Gastrocnemius medialis (tissue), 4 donors: Measurements from ENCODE around the gene PTPRN2. TPM values are rescaled to one million over a fixed set of nuclear protein-coding genes. Genes with fewer than 3 reads are reported as not detected.

Source experiments
- ATAC-seq, 2 donors: fragments of 150-250 bp; one replicate each; pipeline ENCODE4 v1.9.1; 2016
- DNase-seq, 2 donors: peaks; one replicate each; pipeline ENCODE4 v3.0.0-alpha.2; 2019
- H3K27ac ChIP-seq, 4 donors: fragments of 200-600 bp; sonication (generic); 1 replicate in 1 of 4; 2 replicates in 3 of 4; pipeline ENCODE4 v1.5.1; 2016 to 2018; ENCODE audit warnings: mild to moderate bottlenecking in 2 of 4, moderate library complexity in 1 of 4
- H3K27me3 ChIP-seq, 3 donors: fragments of 200-600 bp; sonication (generic) in 2 of 3; 1 replicate in 1 of 3; 2 replicates in 2 of 3; pipeline versions ENCODE4 v1.5.1 to v1.6.0; 2016 to 2019; ENCODE audit warnings: mild to moderate bottlenecking in 1 of 3, moderate library complexity in 1 of 3
- H3K36me3 ChIP-seq, 2 donors: fragments of 200-600 bp; sonication (generic) in 1 of 2; one replicate each; pipeline ENCODE4 v1.5.1; 2017 to 2018
- H3K4me1 ChIP-seq, 2 donors: fragments of 200-600 bp; sonication (generic) in 1 of 2; one replicate each; pipeline ENCODE4 v1.5.1; 2016 to 2017; ENCODE audit warnings: mild to moderate bottlenecking in 2 of 2
- H3K4me3 ChIP-seq, 4 donors: fragments of 200-600 bp; sonication (generic) in 3 of 4; 1 replicate in 1 of 4; 2 replicates in 3 of 4; pipeline ENCODE4 v1.5.1; 2016 to 2019; ENCODE audit warnings: mild to moderate bottlenecking in 2 of 4
- H3K9me3 ChIP-seq, 3 donors: fragments of 200-600 bp; sonication (generic) in 2 of 3; 1 replicate in 1 of 3; 2 replicates in 2 of 3; pipeline ENCODE4 v1.5.1; 2016 to 2019
- CTCF ChIP-seq, 5 experiments: fragments of 450-650 bp in 3 of 5; fragments of 200-600 bp in 2 of 5; sonication (generic) in 2 of 5; IDR thresholded peaks in 4 of 5; conservative IDR thresholded peaks in 1 of 5; 1 replicate in 4 of 5; 2 replicates in 1 of 5; pipeline ENCODE4 v1.5.1; 2016 to 2019; ENCODE audit warnings: antibody characterized with exemption in 5 of 5, mild to moderate bottlenecking in 3 of 5, moderate library complexity in 3 of 5
- POLR2A ChIP-seq, 2 donors: fragments of 450-650 bp; IDR thresholded peaks; one replicate each; pipeline ENCODE4 v1.6.1; 2017; ENCODE audit warnings: antibody characterized with exemption in 2 of 2, mild to moderate bottlenecking in 2 of 2, moderate library complexity in 2 of 2
- in situ Hi-C, 4 donors: fragments of 200-750 bp; cut with MboI; loops; one replicate each; pipeline versions ENCODE4 v1.15.0 to v1.8.0; 2017; ENCODE audit warnings: low sequenced_read_pairs in 4 of 4
- intact Hi-C: fragments of 100-400 bp; cut with DNase I; formaldehyde crosslinking; loops from one replicate; pipeline ENCODE4 v1.15.1; 2023; ENCODE audit warnings: low total_unique reads
- total RNA-seq, 4 donors: library from RNA; depleted of rRNA; stranded (reverse); fragments of >200 nt; gene quantifications; one replicate each; pipeline versions ENCODE4 v1.1.0 to v1.2.3, GENCODE V29; 2016

Gene PTPRN2
- total RNA-seq, 4 donors from 2014 or later = 0.66 to 0.85 (median 0.81) TPM

GRCh38 chr7:157996359-157997079 lies 591.1 kb downstream of the PTPRN2 start:
- no peaks in the 10 kb centered on the region for H3K9me3 ChIP-seq
- DNase-seq = no peak
- no peak overlapping the region for H3K4me3 ChIP-seq
- no peak overlapping the region for H3K27ac ChIP-seq
- ATAC-seq = no peak
- in situ Hi-C loops (no loop called here), intact Hi-C loops (no loop called here)
- peaks cover 0 to 3% (median 0%) of the 10 kb centered on the region in 3 donors for H3K27me3 ChIP-seq
- no peaks in the 10 kb centered on the region for H3K36me3 ChIP-seq
- TF ChIP-seq CTCF (IDR thresholded peaks at IDR 0.05 in 4 of 5, conservative IDR thresholded peaks at IDR 0.05 in 1 of 5) (no peak), POLR2A (IDR thresholded peaks at IDR 0.05) (no peak)
- no peaks in the 10 kb centered on the region for H3K4me1 ChIP-seq

GRCh38 chr7:157995815-157996214 lies 591.8 kb downstream of the PTPRN2 start:
- H3K27ac ChIP-seq = no peak overlapping the region
- intact Hi-C loops (no loop called here), in situ Hi-C loops (no loop called here)
- H3K27me3 ChIP-seq = peaks cover 0 to 3% (median 0%) of the 10 kb centered on the region in 3 donors
- H3K9me3 ChIP-seq = no peaks in the 10 kb centered on the region
- DNase-seq (no peak), ATAC-seq (no peak)
- H3K36me3 ChIP-seq = no peaks in the 10 kb centered on the region
- H3K4me3 ChIP-seq = no peak overlapping the region
- TF ChIP-seq CTCF (IDR thresholded peaks at IDR 0.05 in 4 of 5, conservative IDR thresholded peaks at IDR 0.05 in 1 of 5) (no peak), POLR2A (IDR thresholded peaks at IDR 0.05) (no peak)
- H3K4me1 ChIP-seq = no peaks in the 10 kb centered on the region

- no peaks in the 10 kb centered on the region for H3K4me1 ChIP-seq
- no peak overlapping the region for H3K27ac ChIP-seq
- DNase-seq = no peak
- no peaks in the 10 kb centered on the region for H3K36me3 ChIP-seq
- no peak for TF ChIP-seq POLR2A (IDR thresholded peaks at IDR 0.05)
- no peak for TF ChIP-seq CTCF (IDR thresholded peaks at IDR 0.05 in 4 of 5, conservative IDR thresholded peaks at IDR 0.05 in 1 of 5)
- no peak for ATAC-seq
- H3K27me3 ChIP-seq = peaks cover 0 to 3% (median 0%) of the 10 kb centered on the region in 3 donors
- in situ Hi-C loops (no loop called here), intact Hi-C loops (no loop called here)
- no peak overlapping the region for H3K4me3 ChIP-seq
- H3K9me3 ChIP-seq = no peaks in the 10 kb centered on the region
Observed at GRCh38 chr7:157994319-157994718, 593.3 kb downstream of the PTPRN2 start.

- no peaks in the 10 kb centered on the region for H3K36me3 ChIP-seq
- H3K4me1 ChIP-seq = no peaks in the 10 kb centered on the region
- DNase-seq (no peak), ATAC-seq (no peak)
- no peak overlapping the region for H3K27ac ChIP-seq
- H3K27me3 ChIP-seq = peaks cover 0 to 3% (median 0%) of the 10 kb centered on the region in 3 donors
- no peak for TF ChIP-seq CTCF (IDR thresholded peaks at IDR 0.05 in 4 of 5, conservative IDR thresholded peaks at IDR 0.05 in 1 of 5)
- no peak for TF ChIP-seq POLR2A (IDR thresholded peaks at IDR 0.05)
- no peaks in the 10 kb centered on the region for H3K9me3 ChIP-seq
- in situ Hi-C loops (no loop called here), intact Hi-C loops (no loop called here)
- no peak overlapping the region for H3K4me3 ChIP-seq
Observed at GRCh38 chr7:157993406-157994105, 594.1 kb downstream of the PTPRN2 start.
